Right cardiac atrium (tissue), 5 donors: ENCODE measurements around the gene BEAN1. TPM values are rescaled to one million over a fixed set of nuclear protein-coding genes. Genes with fewer than 3 reads are reported as not detected.

Experiments
- ATAC-seq, 2 donors: fragments of 200-7000 bp; cut with Tn5 transposase; one replicate each; pipeline versions ENCODE4 v1.8.0 to v1.9.1; 2020; ENCODE audit warnings: moderate library complexity in 2 of 2, mild to moderate bottlenecking in 1 of 2
- DNase-seq, 3 donors: peaks; one replicate each; pipeline ENCODE4 v3.0.0-alpha.2; 2020
- H3K27ac ChIP-seq: one replicate; pipeline ENCODE4 v1.5.1; 2013; ENCODE audit warnings: mild to moderate bottlenecking, low read length, control low read depth, moderate library complexity
- H3K27me3 ChIP-seq: one replicate; pipeline ENCODE4 v1.6.1; 2013; ENCODE audit not compliant: control insufficient read depth, insufficient read depth
- H3K4me1 ChIP-seq: one replicate; pipeline ENCODE4 v1.6.1; 2013; ENCODE audit warnings: low read length; ENCODE audit not compliant: control insufficient read depth, insufficient read depth
- H3K4me3 ChIP-seq: one replicate; pipeline ENCODE4 v1.5.1; 2013; ENCODE audit warnings: low read length, control low read depth
- H3K9me3 ChIP-seq: one replicate; pipeline ENCODE4 v1.6.1; 2013; ENCODE audit warnings: low read length; ENCODE audit not compliant: control insufficient read depth
- WGBS: extraction: QIAGEN DNeasy Blood & Tissue Kit; methylation state at CpG from one replicate; pipeline ENCODE4 v1.1.7; 2013; 5-methylcytosine and 5-hydroxymethylcytosine counted together
- intact Hi-C, 4 donors: fragments of 100-400 bp; cut with DNase I; formaldehyde crosslinking; loops; one replicate each; pipeline versions ENCODE4 v1.11.0 to v1.14.0; 2022 to 2023
- polyA plus RNA-seq: library from polyadenylated mRNA; stranded (reverse); fragments of 200-250 nt; gene quantifications from one replicate; pipeline ENCODE4 v1.2.3, GENCODE V29; 2013
- total RNA-seq, 4 donors: library from RNA; stranded (reverse); fragmentation: NEBNext Ultra II Directional; extraction: Animal tissue kit (Norgen Biotek cat#: 25700); gene quantifications; one replicate each; pipeline ENCODE4 v1.2.1, GENCODE V29; 2021
- donor health status: healthy with polysubstance abuse.
- donor health status: DM: no; HTN: yes; CAD: no.
- donor health status: DM: no; HTN: no; CAD: no.
- donor health status: DM: no; HTN: yes; CAD: no; lungs with severe emphysema.
- donor health status: DM: yes; HTN: yes; CAD: no.

Gene BEAN1
- total and polyA plus RNA-seq, 5 donors = 0.41 to 1.5 (median 1.1) TPM

DNA sequence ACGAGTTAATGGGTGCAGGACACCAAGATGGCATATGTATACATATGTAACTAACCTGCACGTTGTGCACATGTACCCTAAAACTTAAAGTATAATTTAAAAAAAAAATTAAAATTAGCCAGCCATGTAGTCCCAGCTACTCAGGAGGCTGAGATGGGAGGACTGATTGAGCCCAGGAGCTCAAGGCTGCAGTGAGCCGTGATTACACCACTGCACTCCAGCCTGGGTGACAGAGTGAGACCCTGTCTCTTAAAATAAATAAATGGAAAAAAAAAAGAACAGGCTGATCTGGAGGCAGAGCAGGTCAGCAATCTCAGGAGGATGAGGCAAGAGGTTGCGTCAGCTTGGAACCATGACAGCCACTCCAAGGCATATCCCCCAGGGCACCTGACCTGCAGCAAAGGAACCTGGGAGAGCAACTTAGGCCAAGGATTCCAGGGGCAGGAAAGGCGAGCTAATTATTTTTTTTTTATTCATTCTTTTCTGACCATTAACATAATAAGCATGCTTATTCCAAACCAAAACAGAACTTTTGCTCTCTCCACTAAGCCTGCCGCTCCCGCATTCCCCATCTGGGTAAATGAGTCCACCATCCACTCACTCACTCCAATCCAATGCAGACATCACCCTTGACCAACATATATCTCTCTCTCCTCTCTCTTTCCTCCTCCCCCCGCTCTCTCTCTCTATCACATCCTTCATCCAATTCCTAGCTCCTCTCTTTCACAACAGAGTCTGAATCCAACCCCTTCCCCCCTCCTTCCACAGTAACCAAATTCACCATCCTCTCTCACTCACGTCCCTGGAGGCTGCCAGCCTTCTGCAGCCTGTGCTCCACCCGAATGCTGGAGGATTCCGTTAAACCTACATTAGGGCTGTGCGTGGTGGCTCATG is 75.2 kb downstream of the BEAN1 start:
- no peaks in the 10 kb centered on the region for H3K27me3 ChIP-seq
- peak in 2 of 3 donors; percentile 69 to 90 for DNase-seq
- H3K9me3 ChIP-seq = no peaks in the 10 kb centered on the region
- ATAC-seq = peak; percentile 76 to 89
- H3K27ac ChIP-seq = peak overlapping the region; percentile 3
- H3K4me3 ChIP-seq = no peak overlapping the region
- peaks cover 5% of the 10 kb centered on the region for H3K4me1 ChIP-seq
- 65% methylated on average over 12 of the region's 12 CpGs for WGBS
- intact Hi-C loops = no loop called here

DNA sequence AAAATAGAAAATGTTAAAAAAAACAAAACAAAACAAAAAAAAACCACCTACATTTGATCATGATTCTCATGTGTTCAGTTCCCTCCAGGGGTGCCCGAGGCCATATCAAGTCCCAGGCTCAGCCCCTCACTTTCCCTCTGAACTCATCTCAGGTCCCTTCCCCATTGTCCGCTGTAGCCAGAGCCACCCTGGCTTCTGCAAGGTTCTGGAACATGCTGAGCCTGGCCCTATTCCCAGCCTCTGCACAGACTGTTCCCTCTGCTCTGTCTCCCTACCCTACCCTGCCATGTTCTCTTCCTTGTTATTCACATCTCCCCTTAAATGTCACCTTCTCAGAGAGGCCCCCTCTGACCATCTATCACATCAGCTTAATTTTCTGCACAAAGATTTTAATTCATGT is 75.9 kb downstream of the BEAN1 start:
- Histone ChIP-seq H3K4me1 (peaks cover 5% of the 10 kb centered on the region), H3K4me3 (no peak overlapping the region), H3K9me3 (no peaks in the 10 kb centered on the region), H3K27me3 (no peaks in the 10 kb centered on the region), H3K27ac (no peak overlapping the region)
- 61% methylated on average over 2 of the region's 2 CpGs for WGBS
- peak in 2 of 3 donors; percentile 56 to 90 for DNase-seq
- intact Hi-C loops = no loop called here
- ATAC-seq = peak; percentile 88 to 95

- no peaks in the 10 kb centered on the region for H3K9me3 ChIP-seq
- H3K27ac ChIP-seq = no peak overlapping the region
- no peak for ATAC-seq
- intact Hi-C loops = no loop called here
- WGBS = 82% methylated on average over 3 of the region's 3 CpGs
- no peak overlapping the region for H3K4me3 ChIP-seq
- no peaks in the 10 kb centered on the region for H3K27me3 ChIP-seq
- no peak for DNase-seq
- peaks cover 5% of the 10 kb centered on the region for H3K4me1 ChIP-seq
Observed at GRCh38 chr16:66503612-66504011, 76.5 kb downstream of the BEAN1 start.

DNA sequence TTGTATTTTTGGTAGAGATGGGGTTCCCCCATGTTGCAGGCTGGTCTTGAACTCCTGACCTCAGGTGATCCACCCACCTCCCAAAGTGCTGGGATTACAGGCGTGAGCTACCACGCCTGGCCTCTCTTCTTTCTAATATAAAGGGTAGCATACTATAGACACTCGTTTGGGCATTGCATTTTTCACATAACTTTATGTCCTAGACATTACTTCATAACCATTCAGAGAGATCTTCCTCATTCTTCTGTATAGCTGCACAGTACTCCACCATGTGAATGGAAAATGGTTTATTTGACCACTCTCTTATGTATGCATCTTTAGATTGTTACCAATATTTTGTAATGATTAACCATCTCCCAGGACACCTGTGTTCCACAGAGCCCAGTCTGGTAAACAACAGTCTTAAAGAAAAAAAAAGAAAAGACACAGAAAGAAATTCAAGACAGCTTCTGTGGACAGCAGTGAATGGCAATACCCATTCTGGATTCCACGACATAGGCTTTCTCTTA is 80.7 kb downstream of the BEAN1 start:
- 82% methylated on average over 4 of the region's 4 CpGs for WGBS

GRCh38 chr16:66508248-66508913 is 81.3 kb downstream of the BEAN1 start:
- Histone ChIP-seq H3K27me3 (no peaks in the 10 kb centered on the region), H3K4me3 (no peak overlapping the region), H3K9me3 (no peaks in the 10 kb centered on the region), H3K27ac (no peak overlapping the region), H3K4me1 (peaks cover 7% of the 10 kb centered on the region)
- ATAC-seq (peak; percentile 46 to 79), DNase-seq (no peak)
- 73% methylated on average over 7 of the region's 7 CpGs for WGBS
- intact Hi-C loops = no loop called here

More for the DNA sequence above, 80.7 kb downstream of the BEAN1 start:
- Histone ChIP-seq H3K9me3 (no peaks in the 10 kb centered on the region), H3K4me1 (peaks cover 9% of the 10 kb centered on the region), H3K4me3 (no peak overlapping the region), H3K27ac (no peak overlapping the region), H3K27me3 (no peaks in the 10 kb centered on the region)
- intact Hi-C loops = no loop called here
- no peak for DNase-seq
- no peak for ATAC-seq

GRCh38 chr16:66508914-66509496 is 81.9 kb downstream of the BEAN1 start:
- Histone ChIP-seq H3K9me3 (no peaks in the 10 kb centered on the region), H3K4me1 (peaks cover 7% of the 10 kb centered on the region), H3K27ac (no peak overlapping the region), H3K27me3 (no peaks in the 10 kb centered on the region), H3K4me3 (no peak overlapping the region)
- ATAC-seq (no peak), DNase-seq (no peak)
- WGBS = 93% methylated on average over 9 of the region's 9 CpGs
- intact Hi-C loops = no loop called here

DNA sequence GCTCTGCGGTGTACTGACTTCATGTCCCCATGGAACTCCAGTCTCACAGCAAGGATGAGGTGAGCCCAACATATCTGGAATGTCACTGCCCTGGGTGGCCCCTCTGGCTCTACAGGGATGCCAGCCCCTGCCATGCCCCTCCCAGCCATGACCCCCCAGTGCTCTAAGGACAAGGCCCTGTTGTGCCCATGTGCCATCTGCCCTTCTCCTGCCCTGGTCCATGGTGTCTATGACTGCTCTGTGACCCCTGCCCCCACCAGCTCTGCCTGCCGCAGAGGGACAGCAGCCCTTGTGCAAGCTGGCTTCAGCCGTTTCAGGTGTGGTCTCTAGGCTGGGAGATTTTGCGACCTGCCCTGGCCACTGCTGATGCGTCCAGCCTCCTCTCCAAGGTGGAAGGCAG is 82.5 kb downstream of the BEAN1 start:
- no peak for DNase-seq
- H3K4me1 ChIP-seq = peaks cover 7% of the 10 kb centered on the region
- H3K9me3 ChIP-seq = no peaks in the 10 kb centered on the region
- H3K4me3 ChIP-seq = no peak overlapping the region
- no peaks in the 10 kb centered on the region for H3K27me3 ChIP-seq
- WGBS = 96% methylated on average over 5 of the region's 5 CpGs
- no peak for ATAC-seq
- no peak overlapping the region for H3K27ac ChIP-seq
- intact Hi-C loops = no loop called here

GRCh38 chr16:66510298-66510697 is 83.2 kb downstream of the BEAN1 start:
- WGBS = 80% methylated on average over 5 of the region's 5 CpGs
- no peaks in the 10 kb centered on the region for H3K9me3 ChIP-seq
- peak overlapping the region; percentile 65 for H3K27ac ChIP-seq
- H3K27me3 ChIP-seq = no peaks in the 10 kb centered on the region
- no peak overlapping the region for H3K4me3 ChIP-seq
- H3K4me1 ChIP-seq = peaks cover 9% of the 10 kb centered on the region
- ATAC-seq (no peak), DNase-seq (no peak)
- intact Hi-C loops = no loop called here

DNA sequence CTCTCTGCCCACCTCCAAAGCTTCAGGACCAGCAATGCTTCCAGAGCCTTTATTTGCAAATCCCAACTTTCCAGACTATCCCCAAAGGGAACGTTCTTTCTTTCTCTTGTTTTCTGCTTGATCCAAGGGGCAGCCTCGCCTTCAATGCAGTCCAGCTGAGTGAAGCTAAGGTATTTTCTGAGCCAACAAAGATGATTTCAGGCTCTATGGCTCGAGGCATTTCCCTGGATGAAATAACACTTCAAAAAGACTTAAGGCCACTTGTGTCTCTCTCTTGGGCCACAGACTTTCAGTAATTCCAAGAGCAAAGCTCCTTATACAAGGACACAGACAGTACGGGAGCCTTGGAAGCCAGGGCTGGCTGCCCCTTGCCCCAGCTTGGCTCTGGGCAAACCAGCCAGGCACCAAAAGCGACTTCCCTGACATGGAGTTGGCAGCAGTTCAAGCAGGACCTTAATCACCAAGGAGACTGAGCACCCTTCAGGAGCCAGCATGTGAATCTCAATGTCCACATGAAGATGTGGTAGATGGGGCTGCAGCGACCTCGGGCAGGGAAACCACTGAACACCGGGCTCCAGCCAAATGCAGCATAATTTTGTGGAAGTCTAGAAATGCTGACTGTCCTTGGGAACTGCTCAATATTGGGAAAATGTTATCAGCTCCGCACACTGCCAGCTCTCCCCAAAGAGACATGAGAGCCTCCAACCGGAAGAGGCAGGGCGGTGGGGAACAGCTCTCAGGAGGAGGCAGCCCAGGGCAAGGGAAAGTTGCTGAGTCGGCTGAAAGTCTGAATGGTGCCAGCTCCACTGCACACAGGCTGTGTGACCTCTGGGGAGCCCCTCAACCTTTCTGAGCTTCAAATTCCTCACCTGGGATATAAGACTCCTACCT is 83.9 kb downstream of the BEAN1 start:
- Histone ChIP-seq H3K27ac (peak overlapping the region; percentile 65), H3K9me3 (no peaks in the 10 kb centered on the region), H3K4me3 (no peak overlapping the region), H3K4me1 (peaks cover 12% of the 10 kb centered on the region), H3K27me3 (no peaks in the 10 kb centered on the region)
- ATAC-seq = peak; percentile 50 to 72
- 48% methylated on average over 12 of the region's 12 CpGs for WGBS
- DNase-seq = peak; percentile 64 to 85 (median 82)
- intact Hi-C loops = no loop called here

GRCh38 chr16:66511602-66512271 is 84.6 kb downstream of the BEAN1 start:
- Histone ChIP-seq H3K9me3 (no peaks in the 10 kb centered on the region), H3K4me1 (peaks cover 17% of the 10 kb centered on the region), H3K27me3 (no peaks in the 10 kb centered on the region), H3K4me3 (no peak overlapping the region), H3K27ac (peak overlapping the region; percentile 65)
- ATAC-seq (peak in 1 of 2 donors; percentile 1), DNase-seq (no peak)
- intact Hi-C loops = no loop called here
- WGBS = 55% methylated on average over 13 of the region's 13 CpGs
